Ectodermal cell (in vitro differentiated cells): ENCODE results near the gene SAMD9.
"Not testable (repeated sequence)": the region's sequence is repeated elsewhere in the genome, so short reads cannot be mapped to it uniquely, and the experiment has no call there.

Experiments
- H3K27ac ChIP-seq: 2 replicates; pipeline ENCODE4 v1.7.0; 2013; ENCODE audit warnings: mild to moderate bottlenecking, low read depth, low read length; ENCODE audit not compliant: insufficient read depth, poor library complexity, severe bottlenecking
- H3K27me3 ChIP-seq: 2 replicates; pipeline ENCODE4 v1.7.0; 2013; ENCODE audit warnings: mild to moderate bottlenecking, low read length; ENCODE audit not compliant: insufficient read depth, control insufficient read depth, poor library complexity, severe bottlenecking
- H3K36me3 ChIP-seq: one replicate; pipeline ENCODE4 v1.7.0; 2013; ENCODE audit warnings: low read length; ENCODE audit not compliant: control insufficient read depth, insufficient read depth
- H3K4me1 ChIP-seq: one replicate; pipeline ENCODE4 v1.7.0; 2013; ENCODE audit warnings: low read length; ENCODE audit not compliant: control insufficient read depth, insufficient read depth
- H3K4me3 ChIP-seq: 2 replicates; pipeline ENCODE4 v1.7.0; 2013; ENCODE audit warnings: low read depth, low read length, control low read depth; ENCODE audit not compliant: insufficient read depth
- H3K9me3 ChIP-seq: 2 replicates; pipeline ENCODE4 v1.7.0; 2013; ENCODE audit warnings: mild to moderate bottlenecking, low read length, moderate library complexity; ENCODE audit not compliant: control insufficient read depth
- WGBS, 2 experiments: methylation state at CpG; one replicate each; pipeline ENCODE4 v1.1.7; 2013; ENCODE audit warnings: missing lambda C conversion rate in 2 of 2; 5-methylcytosine and 5-hydroxymethylcytosine counted together

SAMD9 gene

DNA sequence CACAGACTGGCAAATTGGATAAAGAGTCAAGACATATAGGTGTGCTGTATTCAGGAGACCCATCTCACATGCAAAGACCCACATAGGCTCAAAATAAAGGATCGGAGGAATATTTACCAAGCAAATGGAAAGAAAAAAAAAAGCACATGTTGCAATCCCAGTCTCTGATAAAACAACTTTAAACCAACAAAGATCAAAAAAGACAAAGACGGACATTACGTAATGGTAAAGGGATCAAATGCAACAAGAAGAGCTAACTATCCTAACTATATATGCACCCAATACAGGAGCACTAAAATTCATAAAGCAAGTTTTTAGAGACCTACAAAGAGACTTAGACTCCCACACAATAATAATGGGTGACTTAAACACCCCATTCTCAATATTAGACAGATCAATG, 5.8 kb upstream of the SAMD9 start:
- 88 to 89% methylated on average over 3 of the region's 3 CpGs for WGBS, 2 experiments
- not testable (repeated sequence) for H3K4me1 ChIP-seq, H3K27me3 ChIP-seq, H3K9me3 ChIP-seq, H3K4me3 ChIP-seq, H3K36me3 ChIP-seq, H3K27ac ChIP-seq

DNA sequence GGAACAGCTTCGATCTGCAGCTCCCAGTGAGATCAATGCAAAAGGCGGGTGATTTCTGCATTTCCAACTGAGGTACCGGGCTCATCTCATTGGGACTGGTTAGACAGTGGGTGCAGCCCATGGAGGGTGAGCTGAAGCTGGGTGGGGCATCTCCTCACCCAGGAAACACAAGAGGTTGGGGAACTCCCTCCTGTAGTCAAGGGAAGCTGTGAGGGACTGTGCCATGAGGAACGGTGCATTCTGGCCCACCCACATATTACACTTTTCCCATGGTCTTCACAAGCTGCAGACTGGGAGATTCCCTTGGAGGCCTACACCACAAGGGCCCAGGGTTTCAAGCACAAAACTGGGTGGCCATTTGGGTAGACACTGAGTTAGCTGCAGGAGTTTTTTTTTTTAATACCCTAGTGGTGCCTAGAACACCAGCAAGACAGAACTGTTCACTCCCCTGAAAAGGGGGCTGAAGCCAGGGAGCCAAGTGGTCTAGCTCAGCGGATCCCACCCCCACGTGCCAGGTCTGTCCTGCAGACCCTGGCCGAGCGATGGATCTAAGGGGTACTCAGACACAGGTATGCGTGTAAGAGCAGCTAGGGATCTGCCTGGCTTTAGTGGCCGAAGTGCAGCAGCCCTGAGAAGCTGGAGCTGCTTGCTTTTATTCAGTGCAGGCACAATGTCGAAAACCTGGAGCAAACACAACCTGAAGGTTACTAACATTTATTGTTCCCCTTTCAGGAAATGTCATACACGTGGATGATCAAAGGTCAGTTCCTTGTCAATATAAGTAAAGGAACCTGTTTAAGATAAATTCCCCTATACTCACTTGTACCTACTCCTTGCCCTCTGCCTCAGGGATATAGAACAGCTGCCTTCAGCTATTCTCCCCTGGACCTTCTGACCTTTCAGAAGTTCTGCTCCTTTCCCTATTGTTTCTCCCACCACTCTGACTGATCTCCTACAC, 3.1 kb upstream of the SAMD9 start:
- Histone ChIP-seq H3K27me3 (no peaks in the 10 kb centered on the region), H3K4me3 (no peak overlapping the region), H3K9me3 (no peaks in the 10 kb centered on the region), H3K4me1 (no peaks in the 10 kb centered on the region), H3K27ac (no peak overlapping the region), H3K36me3 (no peaks in the 10 kb centered on the region)
- WGBS, 2 experiments = 91 to 93% methylated on average over 11 to 12 of the region's 12 CpGs

DNA sequence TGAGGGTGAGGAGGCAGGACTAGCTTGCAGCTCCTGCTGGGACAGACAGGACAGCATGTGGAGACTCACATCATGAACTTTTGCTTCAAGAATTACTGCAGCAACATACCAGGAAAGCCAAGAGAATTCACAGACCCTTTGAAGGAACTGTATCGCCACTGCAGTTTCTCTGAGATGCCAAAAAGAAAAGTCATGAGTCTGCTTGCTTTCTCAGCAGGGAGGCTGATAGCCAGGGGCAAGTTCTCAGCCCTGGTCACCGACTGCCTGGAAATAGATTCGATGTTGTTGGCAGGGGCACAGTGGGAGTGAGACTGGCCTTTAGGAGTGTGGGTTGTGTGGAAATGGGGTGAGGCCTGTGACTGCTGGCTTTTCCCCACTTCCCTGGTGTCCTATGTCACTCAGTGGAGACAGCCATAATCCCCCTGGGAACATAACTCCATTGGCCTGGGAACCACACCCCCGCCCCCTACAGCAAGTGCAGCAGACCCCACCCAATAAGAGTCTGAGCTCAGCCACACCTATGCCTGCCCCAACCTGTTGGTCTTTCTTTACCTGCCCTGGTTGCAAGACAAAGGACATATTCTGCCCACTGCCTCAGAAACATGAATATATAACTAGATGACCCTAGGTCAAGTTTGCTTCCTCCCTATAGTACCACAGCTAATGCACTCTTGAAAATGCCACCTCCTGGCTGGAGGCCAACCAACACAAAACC, 1.6 kb upstream of the SAMD9 start:
- Histone ChIP-seq H3K27ac (no peak overlapping the region), H3K4me1 (no peaks in the 10 kb centered on the region), H3K27me3 (no peaks in the 10 kb centered on the region), H3K36me3 (no peaks in the 10 kb centered on the region), H3K4me3 (no peak overlapping the region), H3K9me3 (no peaks in the 10 kb centered on the region)
- 84 to 87% methylated on average over 4 of the region's 4 CpGs for WGBS, 2 experiments

DNA sequence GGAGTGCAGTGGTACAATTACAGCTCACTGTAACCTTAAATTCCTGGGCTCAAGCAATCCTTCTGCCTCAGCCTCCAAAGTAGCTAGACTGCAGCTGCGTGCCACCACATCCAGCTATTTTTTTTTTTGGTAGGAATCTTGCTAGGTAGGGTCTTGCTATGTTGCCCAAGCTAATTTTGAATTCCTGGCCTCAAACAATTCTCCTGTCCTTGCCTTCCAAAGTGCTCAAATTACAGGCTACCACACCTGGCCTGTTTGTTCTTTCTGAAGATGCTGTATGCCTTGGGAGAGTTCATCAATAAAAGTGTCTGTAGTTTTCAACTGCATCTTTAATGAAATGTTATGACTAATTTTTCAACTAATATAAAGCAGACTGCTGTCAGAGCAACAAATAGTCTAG, 452 bp downstream of the SAMD9 start:
- no peaks in the 10 kb centered on the region for H3K36me3 ChIP-seq
- H3K4me1 ChIP-seq = no peaks in the 10 kb centered on the region
- no peak overlapping the region for H3K4me3 ChIP-seq
- no peak overlapping the region for H3K27ac ChIP-seq
- H3K9me3 ChIP-seq = no peaks in the 10 kb centered on the region
- H3K27me3 ChIP-seq = no peaks in the 10 kb centered on the region
- 70 to 100% methylated on average over 1 of the region's 1 CpG for WGBS, 2 experiments

DNA sequence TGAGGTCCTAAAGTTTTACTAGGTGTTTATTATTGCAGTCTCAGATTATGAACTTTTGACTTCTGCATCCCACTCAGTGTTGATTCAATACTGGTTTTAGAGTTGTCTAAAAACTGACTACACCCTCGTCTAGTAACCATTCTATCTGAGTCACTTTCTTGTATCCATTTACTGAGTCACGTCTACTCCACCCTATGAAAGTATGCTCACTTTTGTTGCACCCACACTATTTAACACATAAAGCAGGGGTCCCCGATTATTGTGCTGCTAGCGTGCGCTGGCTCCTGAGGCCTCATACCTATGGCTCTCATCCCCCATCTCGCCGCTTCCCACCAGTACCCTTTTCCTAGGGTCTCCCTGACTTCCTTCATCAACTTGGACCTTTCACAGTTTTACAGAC, 2.0 kb downstream of the SAMD9 start:
- H3K4me3 ChIP-seq = no peak overlapping the region
- 87% methylated on average over 7 of the region's 7 CpGs for WGBS, 2 experiments

DNA sequence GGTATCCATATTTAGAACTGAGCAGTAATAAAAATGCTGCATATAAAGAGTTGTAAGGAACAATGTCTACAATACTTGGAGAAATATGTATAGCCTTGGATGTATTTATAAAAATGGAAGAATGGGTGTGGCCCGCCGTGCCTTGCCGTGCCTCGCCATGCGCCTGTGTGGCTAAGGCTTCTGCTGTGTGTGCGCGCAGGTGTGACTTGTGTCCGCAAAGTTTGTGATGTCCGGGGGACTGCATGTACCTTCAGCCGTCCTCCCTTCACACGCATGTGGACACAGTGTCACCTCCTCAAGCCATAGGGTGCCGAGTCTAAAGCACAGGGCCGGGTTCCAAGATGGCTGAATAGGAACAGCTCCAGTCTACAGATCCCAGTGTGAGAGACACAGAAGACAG, 9.8 kb downstream of the SAMD9 start:
- Histone ChIP-seq H3K4me1 (no peaks in the 10 kb centered on the region), H3K36me3 (no peaks in the 10 kb centered on the region), H3K4me3 (no peak overlapping the region), H3K27ac (no peak overlapping the region), H3K27me3 (no peaks in the 10 kb centered on the region), H3K9me3 (no peaks in the 10 kb centered on the region)
- 92 to 95% methylated on average over 13 of the region's 13 CpGs for WGBS, 2 experiments

More for the DNA sequence above, 2.0 kb downstream of the SAMD9 start:
- no peaks in the 10 kb centered on the region for H3K27me3 ChIP-seq
- H3K4me1 ChIP-seq = no peaks in the 10 kb centered on the region
- H3K27ac ChIP-seq = no peak overlapping the region
- H3K36me3 ChIP-seq = no peaks in the 10 kb centered on the region
- no peaks in the 10 kb centered on the region for H3K9me3 ChIP-seq

DNA sequence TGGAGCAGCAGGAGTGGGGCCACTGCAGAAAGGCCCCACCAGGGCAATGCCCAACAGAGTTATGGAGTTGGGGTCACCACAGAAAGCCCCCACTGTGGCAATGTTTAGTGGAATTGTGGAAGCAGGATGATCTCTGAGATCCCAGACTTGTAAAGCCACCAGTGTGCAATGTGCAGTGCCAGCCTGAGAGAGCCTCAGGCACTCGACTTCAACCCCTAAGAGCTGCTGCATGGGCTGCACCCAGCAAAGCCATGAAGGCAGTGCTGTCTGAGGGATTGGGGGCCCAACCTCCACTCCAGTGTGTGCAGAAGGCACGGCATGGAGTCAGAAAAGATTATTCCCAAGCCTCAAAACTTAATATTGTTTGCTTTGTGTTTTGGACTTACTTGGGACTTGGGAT, 20.4 kb downstream of the SAMD9 start:
- no peaks in the 10 kb centered on the region for H3K9me3 ChIP-seq
- peaks cover 3% of the 10 kb centered on the region for H3K27me3 ChIP-seq
- no peaks in the 10 kb centered on the region for H3K4me1 ChIP-seq
- 89 to 93% methylated on average over 2 of the region's 2 CpGs for WGBS, 2 experiments
- H3K36me3 ChIP-seq = no peaks in the 10 kb centered on the region
- H3K4me3 ChIP-seq = no peak overlapping the region
- no peak overlapping the region for H3K27ac ChIP-seq

DNA sequence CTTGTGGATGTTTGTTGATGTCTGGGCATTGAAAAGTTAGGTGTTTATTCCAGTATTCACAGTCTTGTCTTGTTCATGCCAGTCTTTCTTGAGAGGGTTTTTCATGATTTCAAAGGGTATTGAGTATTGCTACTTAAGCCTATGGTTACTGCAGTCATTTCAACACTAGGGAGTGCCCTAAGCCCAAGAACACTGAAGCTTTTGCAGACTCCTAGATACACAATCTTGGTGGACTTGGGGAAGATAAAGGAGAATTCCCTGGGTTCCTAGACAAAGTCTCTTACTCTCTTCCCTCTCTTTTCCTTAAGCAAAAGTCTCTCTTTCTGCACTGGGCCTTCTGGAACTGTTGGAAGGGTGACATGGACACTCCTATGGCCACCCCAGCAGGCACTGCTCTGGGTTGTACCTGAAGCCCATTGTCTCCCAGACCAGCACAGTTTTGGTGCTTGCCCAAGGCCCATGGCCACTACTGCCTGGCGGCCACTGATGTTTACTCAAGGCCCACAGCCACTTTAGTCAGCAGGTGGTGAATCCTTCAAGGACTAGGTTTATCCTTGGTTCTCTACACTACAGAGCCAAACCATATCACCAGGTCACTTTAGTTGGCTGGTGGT, 24.9 kb downstream of the SAMD9 start:
- Histone ChIP-seq H3K27me3 (no peaks in the 10 kb centered on the region), H3K4me1 (no peaks in the 10 kb centered on the region), H3K4me3 (no peak overlapping the region), H3K9me3 (no peaks in the 10 kb centered on the region), H3K36me3 (no peaks in the 10 kb centered on the region), H3K27ac (no peak overlapping the region)
- WGBS, 2 experiments = 86 to 87% methylated on average over 1 of the region's 1 CpG

DNA sequence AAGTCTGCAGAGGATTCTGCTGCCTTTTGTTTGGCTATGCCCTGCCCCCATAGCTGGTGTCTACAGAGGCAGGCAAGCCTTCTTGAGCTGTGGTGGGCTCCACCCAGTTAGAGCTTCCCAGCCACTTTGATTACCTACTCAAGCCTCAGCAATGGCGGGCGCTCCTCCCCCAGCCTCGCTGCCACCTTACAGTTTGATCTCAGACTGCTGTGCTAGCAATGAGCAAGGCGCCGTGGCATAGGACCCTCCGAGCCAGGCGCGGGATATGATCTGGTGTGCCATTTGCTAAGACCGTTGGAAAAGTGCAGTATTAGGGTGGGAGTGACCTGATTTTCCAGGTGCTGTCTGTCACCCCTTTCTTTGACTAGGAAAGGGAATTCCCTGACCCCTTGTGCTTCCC, 44.4 kb downstream of the SAMD9 start:
- H3K36me3 ChIP-seq, H3K9me3 ChIP-seq, H3K27ac ChIP-seq, H3K4me1 ChIP-seq, H3K4me3 ChIP-seq, H3K27me3 ChIP-seq: not testable (repeated sequence)
- WGBS, 2 experiments = 89 to 93% methylated on average over 9 of the region's 9 CpGs

DNA sequence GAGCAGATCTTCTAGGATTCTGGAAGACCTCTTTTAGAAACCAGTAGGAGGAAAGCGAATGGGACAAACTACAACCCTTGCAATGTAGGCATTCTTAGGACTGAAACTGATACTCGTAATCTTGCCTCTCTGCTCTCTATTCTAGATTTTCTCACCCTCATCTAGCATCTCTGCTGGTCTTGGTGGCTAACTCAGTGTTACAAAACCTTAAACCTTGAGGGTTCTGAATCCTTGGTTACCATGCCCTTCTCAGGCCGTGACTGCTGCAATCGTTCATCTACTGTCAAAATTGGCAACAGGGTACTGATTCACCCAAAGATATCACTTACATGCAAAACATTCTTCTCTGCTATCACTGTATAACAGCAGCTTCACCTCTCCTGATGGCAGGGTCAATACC, 55.2 kb downstream of the SAMD9 start:
- H3K27ac ChIP-seq = no peak overlapping the region
- no peaks in the 10 kb centered on the region for H3K36me3 ChIP-seq
- H3K4me3 ChIP-seq = no peak overlapping the region
- no peaks in the 10 kb centered on the region for H3K4me1 ChIP-seq
- H3K27me3 ChIP-seq = no peaks in the 10 kb centered on the region
- H3K9me3 ChIP-seq = no peaks in the 10 kb centered on the region
- WGBS, 2 experiments = 90 to 93% methylated on average over 4 of the region's 4 CpGs
